ENCODE results near the gene TOPBP1. TPM values are rescaled to one million over a fixed set of nuclear protein-coding genes. Genes with fewer than 3 reads are reported as not detected.
"Not testable (repeated sequence)": the region's sequence is repeated elsewhere in the genome, so short reads cannot be mapped to it uniquely, and the experiment has no call there.

Gene TOPBP1
- total RNA-seq, 1 experiment from 2014 or later: 51.5 TPM

DNA sequence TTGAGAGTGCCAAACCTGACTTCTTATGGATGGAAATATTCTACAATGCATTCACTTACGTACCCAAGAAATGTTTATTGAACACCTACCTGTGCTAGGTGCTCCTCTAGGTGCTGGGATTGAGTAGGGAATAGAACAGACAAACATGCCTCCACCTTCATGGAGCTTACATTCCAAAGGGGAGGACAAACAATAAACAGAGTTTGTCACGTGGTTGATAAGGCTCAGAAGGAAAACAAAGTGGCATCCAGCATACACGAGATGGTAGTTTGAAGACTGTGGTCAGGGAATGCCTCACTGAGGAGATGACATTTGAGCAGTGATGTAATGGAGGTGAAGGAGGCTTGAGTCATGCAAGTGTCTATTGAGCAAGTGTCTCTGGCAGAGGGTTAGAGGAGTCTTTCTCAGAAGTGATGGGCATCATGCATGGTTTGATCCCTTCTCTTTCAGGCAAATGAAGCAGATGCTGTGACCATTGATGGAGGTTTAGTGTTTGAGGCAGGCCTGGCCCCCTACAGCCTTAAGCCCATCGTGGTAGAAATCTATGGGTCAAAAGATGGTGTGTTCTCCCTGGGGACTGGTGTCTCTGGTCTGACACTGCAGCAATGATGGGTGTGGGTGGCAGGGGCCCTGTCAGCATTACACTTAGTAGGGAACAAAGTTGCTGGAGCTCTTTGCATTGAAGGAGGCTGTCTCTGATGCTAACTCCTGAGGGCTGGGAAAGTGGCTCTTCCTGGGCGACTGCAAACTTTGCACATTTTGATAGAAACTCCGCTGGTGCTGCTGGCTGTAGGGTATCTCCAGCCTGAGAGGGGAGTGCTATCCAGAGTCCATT is 29.7 kb upstream of the TOPBP1 start:
- Histone ChIP-seq H2BK20ac (ENCODE audit: low read depth, low read length, poor library complexity, severe bottlenecking) (no peak overlapping the region), H2BK120ac (ENCODE audit: low read depth, low read length, poor library complexity, severe bottlenecking) (no peak overlapping the region), H3K79me1 (ENCODE audit: insufficient read depth, low read depth, low read length, poor library complexity, severe bottlenecking) (no peaks in the 10 kb centered on the region), H2BK15ac (ENCODE audit: low read depth, low read length) (no peak overlapping the region), H2AK5ac (ENCODE audit: insufficient read length, low read length) (no peak overlapping the region), H3K56ac (ENCODE audit: insufficient read length, low read depth, low read length) (no peak overlapping the region), H2AFZ (ENCODE audit: low read length) (no peak overlapping the region), H3K27me3 (ENCODE audit: insufficient read depth, low read length) (no peaks in the 10 kb centered on the region), H3K79me2 (ENCODE audit: insufficient read depth, low read length) (no peaks in the 10 kb centered on the region), H3K4me2 (ENCODE audit: insufficient read depth, insufficient read length, low read length) (no peak overlapping the region), H4K5ac (ENCODE audit: insufficient read length, low read depth, low read length) (no peak overlapping the region), H3K14ac (ENCODE audit: insufficient read depth, low read length) (no peak overlapping the region), H4K8ac (replicated peaks; ENCODE audit: insufficient read length, low read depth, low read length) (no peak overlapping the region), H3K27ac (ENCODE audit: insufficient read length, low read depth, low read length) (no peak overlapping the region), H3K18ac (ENCODE audit: insufficient read length, low read depth, low read length) (no peak overlapping the region), H3K4me1 (ENCODE audit: insufficient read depth, low read length) (no peaks in the 10 kb centered on the region), H4K20me1 (ENCODE audit: control insufficient read depth, insufficient read depth, insufficient read length) (no peaks in the 10 kb centered on the region), H3K23ac (ENCODE audit: insufficient read length, low read depth, low read length) (no peak overlapping the region), H4K91ac (ENCODE audit: insufficient read length, low read depth, low read length) (no peak overlapping the region), H3K9me3 (ENCODE audit: control insufficient read depth, low read depth, low read length) (no peaks in the 10 kb centered on the region), H2BK12ac (ENCODE audit: insufficient read length, low read depth, low read length) (no peak overlapping the region), H2BK5ac (ENCODE audit: insufficient read length, low read length) (no peak overlapping the region), H3T11ph (ENCODE audit: low read length) (no peak overlapping the region), H3K9ac (ENCODE audit: extremely low read depth, insufficient read length, low read length) (no peak overlapping the region), H3K23me2 (ENCODE audit: insufficient read length, low read depth, low read length, poor library complexity, severe bottlenecking) (no peaks in the 10 kb centered on the region), H3K4ac (ENCODE audit: low read depth, low read length) (no peak overlapping the region)
- no peaks in the 10 kb centered on the region; a peak in 1 of 7 replicates for H3K36me3 Mint-ChIP-seq (ENCODE audit: insufficient read depth in 1 of 3, low read depth in 3 of 3)
- TF ChIP-seq, protein P1, sequence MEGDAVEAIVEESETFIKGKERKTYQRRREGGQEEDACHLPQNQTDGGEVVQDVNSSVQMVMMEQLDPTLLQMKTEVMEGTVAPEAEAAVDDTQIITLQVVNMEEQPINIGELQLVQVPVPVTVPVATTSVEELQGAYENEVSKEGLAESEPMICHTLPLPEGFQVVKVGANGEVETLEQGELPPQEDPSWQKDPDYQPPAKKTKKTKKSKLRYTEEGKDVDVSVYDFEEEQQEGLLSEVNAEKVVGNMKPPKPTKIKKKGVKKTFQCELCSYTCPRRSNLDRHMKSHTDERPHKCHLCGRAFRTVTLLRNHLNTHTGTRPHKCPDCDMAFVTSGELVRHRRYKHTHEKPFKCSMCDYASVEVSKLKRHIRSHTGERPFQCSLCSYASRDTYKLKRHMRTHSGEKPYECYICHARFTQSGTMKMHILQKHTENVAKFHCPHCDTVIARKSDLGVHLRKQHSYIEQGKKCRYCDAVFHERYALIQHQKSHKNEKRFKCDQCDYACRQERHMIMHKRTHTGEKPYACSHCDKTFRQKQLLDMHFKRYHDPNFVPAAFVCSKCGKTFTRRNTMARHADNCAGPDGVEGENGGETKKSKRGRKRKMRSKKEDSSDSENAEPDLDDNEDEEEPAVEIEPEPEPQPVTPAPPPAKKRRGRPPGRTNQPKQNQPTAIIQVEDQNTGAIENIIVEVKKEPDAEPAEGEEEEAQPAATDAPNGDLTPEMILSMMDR (conservative IDR thresholded peaks at IDR 0.05): no peak
- no CpG with 5 or more reads among the region's 6 CpGs for WGBS (ENCODE audit: extremely low coverage, insufficient read length, low lambda C conversion rate)
- H3K27me3 Mint-ChIP-seq (ENCODE audit: low read depth): peaks cover 2% of the 10 kb centered on the region
- DNase-seq: no peak
- no peak overlapping the region for H3K27ac Mint-ChIP-seq
- H3K4me1 Mint-ChIP-seq: no peaks in the 10 kb centered on the region
- H3K9me3 Mint-ChIP-seq: no peaks in the 10 kb centered on the region
- H3K4me3 Mint-ChIP-seq: no peak overlapping the region

DNA sequence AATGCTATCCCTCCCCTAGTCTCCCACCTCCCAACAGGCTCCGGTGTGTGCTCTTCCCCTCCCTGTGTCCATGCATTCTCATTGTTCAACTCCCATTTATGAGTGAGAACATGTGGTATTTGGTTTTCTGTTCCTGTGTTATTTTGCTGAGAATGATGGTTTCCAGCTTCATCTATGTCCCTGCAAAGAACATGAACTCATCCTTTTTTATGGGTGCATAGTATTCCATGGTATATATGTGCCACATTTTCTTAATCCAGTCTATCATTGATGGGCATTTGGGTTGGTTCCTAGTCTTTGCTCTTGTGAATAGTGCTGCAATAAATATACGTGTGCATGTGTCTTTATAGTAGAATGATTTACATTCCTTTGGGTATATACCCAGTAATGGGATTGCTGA is 16.3 kb upstream of the TOPBP1 start:
- not testable (repeated sequence) for H3K4me1 ChIP-seq (ENCODE audit: insufficient read depth, low read length); H4K20me1 ChIP-seq (ENCODE audit: control insufficient read depth, insufficient read depth, insufficient read length); H2AFZ ChIP-seq (ENCODE audit: low read length); H2BK5ac ChIP-seq (ENCODE audit: insufficient read length, low read length); H3K9me3 ChIP-seq (ENCODE audit: control insufficient read depth, low read depth, low read length); H2BK120ac ChIP-seq (ENCODE audit: low read depth, low read length, poor library complexity, severe bottlenecking); H3K4me3 Mint-ChIP-seq; H3K4me2 ChIP-seq (ENCODE audit: insufficient read depth, insufficient read length, low read length); H3T11ph ChIP-seq (ENCODE audit: low read length); H3K27ac Mint-ChIP-seq; H3K4ac ChIP-seq (ENCODE audit: low read depth, low read length); H3K9ac ChIP-seq (ENCODE audit: extremely low read depth, insufficient read length, low read length); H3K79me1 ChIP-seq (ENCODE audit: insufficient read depth, low read depth, low read length, poor library complexity, severe bottlenecking); H3K27ac ChIP-seq (ENCODE audit: insufficient read length, low read depth, low read length); H2BK20ac ChIP-seq (ENCODE audit: low read depth, low read length, poor library complexity, severe bottlenecking); H2BK15ac ChIP-seq (ENCODE audit: low read depth, low read length); H3K18ac ChIP-seq (ENCODE audit: insufficient read length, low read depth, low read length); H3K36me3 Mint-ChIP-seq (ENCODE audit: insufficient read depth in 1 of 3, low read depth in 3 of 3); H2BK12ac ChIP-seq (ENCODE audit: insufficient read length, low read depth, low read length); H4K5ac ChIP-seq (ENCODE audit: insufficient read length, low read depth, low read length); H3K56ac ChIP-seq (ENCODE audit: insufficient read length, low read depth, low read length); DNase-seq; H2AK5ac ChIP-seq (ENCODE audit: insufficient read length, low read length); H3K23me2 ChIP-seq (ENCODE audit: insufficient read length, low read depth, low read length, poor library complexity, severe bottlenecking); H3K79me2 ChIP-seq (ENCODE audit: insufficient read depth, low read length); H4K91ac ChIP-seq (ENCODE audit: insufficient read length, low read depth, low read length); H4K8ac ChIP-seq (replicated peaks; ENCODE audit: insufficient read length, low read depth, low read length); H3K23ac ChIP-seq (ENCODE audit: insufficient read length, low read depth, low read length); H3K14ac ChIP-seq (ENCODE audit: insufficient read depth, low read length)
- H3K9me3 Mint-ChIP-seq: peaks cover 9 to 20% of the 10 kb centered on the region in 2 experiments
- peaks cover 12% of the 10 kb centered on the region; the same call in 1 of the 2 replicates for H3K27me3 ChIP-seq (ENCODE audit: insufficient read depth, low read length)
- peaks cover 12 to 13% of the 10 kb centered on the region in 2 experiments for H3K4me1 Mint-ChIP-seq
- no CpG with 5 or more reads among the region's 2 CpGs for WGBS (ENCODE audit: extremely low coverage, insufficient read length, low lambda C conversion rate)
- peaks cover 52% of the 10 kb centered on the region for H3K27me3 Mint-ChIP-seq (ENCODE audit: low read depth)

Data from H9 (cell line).